NCI-H1436 (cell line): ENCODE data around the gene SPTY2D1.
"Not testable (repeated sequence)": the region's sequence is repeated elsewhere in the genome, so short reads cannot be mapped to it uniquely, and the experiment has no call there.

Experiments
- DNase-seq: peaks from one replicate; lab custom pipeline; 2025; lab: John Stamatoyannopoulos, UW

The SPTY2D1 gene

DNA sequence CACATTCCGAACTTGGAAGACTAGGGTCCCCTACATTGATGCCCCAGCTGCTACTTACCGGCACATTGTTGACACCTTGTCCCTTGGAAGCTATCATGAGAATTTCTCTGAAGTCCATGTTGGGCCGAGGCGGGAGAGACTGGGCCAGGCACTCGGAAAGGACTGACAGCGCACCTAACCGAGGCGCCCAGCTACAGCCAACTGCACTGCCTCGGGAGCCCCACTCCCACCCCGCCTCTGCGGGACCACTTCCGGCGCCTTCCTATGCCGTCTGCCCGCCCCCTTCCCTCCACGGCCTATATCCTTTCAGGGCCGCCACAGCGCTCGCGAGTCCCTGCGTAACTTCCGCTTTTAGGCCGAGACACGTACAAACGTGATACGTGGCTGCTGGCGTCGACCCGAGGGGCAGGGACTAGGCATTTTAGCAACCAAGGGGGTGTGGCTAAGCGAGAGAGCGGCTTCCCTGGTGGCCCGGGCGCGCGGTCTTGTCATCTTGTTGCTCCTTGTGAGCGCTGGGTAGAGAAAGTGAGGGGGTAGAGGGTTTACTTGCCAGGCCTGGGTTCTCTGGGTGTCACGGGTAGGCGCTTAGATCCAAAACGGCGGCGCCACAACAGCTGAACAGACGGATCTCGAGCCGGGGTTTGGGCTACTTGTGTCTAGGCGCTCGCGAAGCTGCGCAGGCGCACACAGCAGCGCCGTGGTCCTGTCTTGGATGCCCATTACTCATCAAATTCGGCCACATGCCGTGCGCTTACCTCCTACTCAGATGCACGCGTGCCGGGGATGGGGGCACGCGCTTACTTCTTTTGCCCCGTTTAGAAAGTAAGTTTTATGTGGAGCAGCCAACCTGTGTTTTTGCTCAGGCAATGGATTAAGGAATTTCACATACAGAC is at the start of gene SPTY2D1:
Gene SPTY2D1 (minus strand): TSS at position 203 of the 893 bp plus-strand sequence. CDS start 85 bp downstream, at position 118.
- DNase-seq, result peak; percentile 98

GRCh38 chr11:18682466-18682865 is 48.3 kb upstream of the SPTY2D1 start:
- no peak for DNase-seq

DNA sequence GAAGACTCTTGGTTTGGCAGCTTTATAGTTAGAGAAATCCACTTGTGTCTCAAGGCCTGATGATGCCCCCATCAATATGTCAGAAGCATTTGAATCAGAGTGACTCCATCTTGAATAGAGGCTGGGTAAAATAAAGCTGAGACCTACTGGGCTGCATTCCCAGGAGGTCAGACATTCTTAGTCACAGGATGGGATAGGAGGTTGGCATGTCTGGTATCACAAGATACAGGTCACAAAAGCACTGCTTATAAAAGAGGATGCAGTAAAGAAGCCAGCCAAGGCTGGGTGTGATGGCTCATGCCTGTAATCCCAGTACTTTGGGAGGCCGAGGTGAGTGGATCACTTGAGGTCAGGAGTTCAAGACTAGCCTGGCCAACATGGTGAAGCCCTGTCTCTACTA is 47.8 kb upstream of the SPTY2D1 start:
- DNase-seq, result not testable (repeated sequence)

DNA sequence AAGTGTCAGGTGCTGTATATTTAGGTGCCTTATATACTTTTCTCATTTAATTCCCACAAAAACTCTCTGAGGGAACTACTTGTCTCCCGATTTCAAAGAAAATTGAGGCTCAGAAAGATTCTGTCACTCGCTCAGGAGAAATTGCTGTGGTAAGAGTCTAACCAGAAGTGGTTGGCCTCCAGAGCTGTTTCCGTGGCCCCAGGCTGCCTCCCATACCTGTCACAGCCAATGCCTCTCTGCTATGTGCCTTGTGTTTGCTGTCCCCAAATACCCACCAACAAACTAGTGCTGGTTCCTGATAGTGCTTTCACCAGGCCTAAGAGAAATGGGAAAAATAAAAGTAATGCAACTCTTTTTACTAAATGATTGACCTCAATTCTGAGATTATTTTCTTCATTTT is 43.4 kb upstream of the SPTY2D1 start:
- no peak for DNase-seq

DNA sequence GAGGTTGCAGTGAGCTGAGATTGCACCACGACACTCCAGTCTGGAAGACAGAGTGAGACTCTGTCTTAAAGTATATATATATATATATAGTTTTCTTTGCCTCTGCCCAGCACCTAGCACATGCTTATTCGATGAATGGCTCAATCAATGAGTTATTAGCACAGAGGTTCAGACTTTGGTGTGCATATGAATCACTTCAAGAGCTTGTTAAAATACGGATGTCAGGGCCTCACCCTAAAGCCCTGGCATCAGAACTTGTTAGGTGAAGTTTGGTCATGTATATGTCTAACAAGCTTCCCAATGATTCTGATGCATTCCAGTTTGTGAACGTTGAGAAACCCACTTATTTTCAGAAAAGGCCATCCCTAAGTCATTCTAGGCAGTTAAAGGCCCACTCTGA is 42.7 kb upstream of the SPTY2D1 start:
- no peak for DNase-seq

- DNase-seq, result not testable (repeated sequence)
Observed at GRCh38 chr11:18672209-18672608, 38.1 kb upstream of the SPTY2D1 start.

DNA sequence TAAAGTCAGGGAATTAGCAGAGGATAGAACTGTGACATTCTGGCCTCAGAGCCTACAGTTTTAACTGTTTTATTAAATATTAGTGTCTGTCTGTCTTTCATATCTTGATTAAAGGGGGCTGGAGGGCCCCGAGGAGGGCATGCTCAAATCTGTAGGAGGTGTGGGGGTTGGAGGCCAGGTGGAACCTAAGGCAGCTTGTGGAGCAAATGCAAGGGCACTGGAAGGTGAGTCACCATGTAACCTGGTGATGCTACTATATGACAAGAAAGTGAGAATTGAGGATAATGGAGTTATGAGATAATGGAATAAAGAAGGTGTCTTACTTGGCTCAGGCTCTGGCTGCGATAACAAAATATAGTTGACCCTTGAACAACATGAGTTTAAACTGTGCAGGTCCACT is 37.1 kb upstream of the SPTY2D1 start:
- no peak for DNase-seq

DNA sequence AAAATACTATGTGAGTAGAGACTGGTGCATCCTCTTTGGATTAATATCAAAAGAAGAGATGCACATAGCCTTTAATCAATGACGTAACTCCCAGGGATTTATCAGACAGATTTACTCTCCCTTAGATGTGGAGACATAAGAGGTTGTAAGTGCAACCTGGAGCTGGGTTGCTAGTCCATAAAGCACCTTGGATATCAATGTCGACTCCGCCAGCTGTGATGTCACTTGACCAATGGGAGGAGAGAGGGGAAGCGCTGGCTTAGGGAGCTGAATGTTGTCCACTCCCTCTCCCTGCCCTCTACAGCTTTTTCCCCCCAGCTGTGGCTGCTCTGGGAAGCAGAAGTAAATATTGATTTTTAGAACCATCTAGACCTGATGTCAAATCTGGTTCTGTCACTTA is 35.6 kb upstream of the SPTY2D1 start:
- DNase-seq, result no peak

DNA sequence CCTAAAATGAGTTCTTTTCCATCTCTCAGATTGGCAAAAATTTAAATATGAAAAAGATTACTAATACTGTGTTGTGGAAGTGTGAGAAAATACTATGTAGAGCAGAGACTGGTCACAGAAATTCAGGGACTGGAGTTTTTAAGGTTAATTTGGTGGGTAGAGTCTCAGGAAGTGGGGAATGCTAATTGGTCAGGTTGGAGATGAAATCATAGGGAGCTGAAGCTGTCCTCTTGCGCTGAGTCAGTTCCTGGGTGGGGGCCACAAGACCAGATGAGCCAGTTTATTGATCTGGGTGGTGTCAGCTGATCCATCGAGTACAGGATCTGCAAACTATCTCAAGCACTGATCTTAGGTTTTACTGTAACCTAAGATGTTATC is 35.1 kb upstream of the SPTY2D1 start:
- no peak for DNase-seq

DNA sequence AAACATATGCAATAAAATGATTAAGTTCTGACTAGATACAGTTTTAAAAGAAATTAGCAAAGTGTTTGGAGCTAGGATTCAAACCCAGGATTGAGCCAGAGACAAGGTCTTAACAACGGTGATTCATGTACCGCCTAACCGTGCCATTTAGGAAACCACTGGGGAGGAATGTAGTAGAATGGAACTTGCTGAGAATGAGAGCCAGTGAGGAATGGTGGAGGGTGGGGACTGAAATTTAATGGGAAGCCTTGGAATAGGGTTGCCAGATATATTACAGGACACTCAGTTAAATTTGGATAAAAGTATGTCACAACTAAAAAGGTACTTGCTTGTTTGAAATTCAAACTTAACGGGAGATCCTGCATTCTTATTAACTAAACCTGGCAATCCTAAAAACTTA is 34.0 kb upstream of the SPTY2D1 start:
- no peak for DNase-seq

DNA sequence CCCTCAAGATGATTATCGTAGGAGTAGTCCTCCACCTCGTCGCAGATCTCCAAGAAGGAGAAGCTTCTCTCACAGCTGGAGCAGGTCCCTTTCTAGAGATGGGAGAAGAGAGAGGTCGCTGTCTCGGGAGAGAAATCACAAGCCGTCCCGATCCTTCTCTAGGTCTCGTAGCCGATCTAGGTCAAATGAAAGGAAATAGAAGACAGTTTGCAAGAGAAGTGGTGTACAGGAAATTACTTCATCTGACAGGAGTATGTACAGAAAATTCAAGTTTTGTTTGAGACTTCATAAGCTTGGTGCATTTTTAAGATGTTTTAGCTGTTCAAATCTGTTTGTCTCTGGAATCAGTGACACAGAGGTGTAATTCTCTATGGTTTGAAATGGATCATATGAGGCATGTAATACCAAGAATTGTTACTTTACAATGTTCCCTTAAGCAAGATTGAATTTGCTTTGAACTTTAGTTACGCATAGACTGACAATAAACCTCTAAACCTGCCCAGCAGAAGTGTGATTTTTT is 31.3 kb upstream of the SPTY2D1 start:
- not testable (repeated sequence) for DNase-seq

GRCh38 chr11:18657673-18658072 is 23.5 kb upstream of the SPTY2D1 start:
- no peak for DNase-seq

DNA sequence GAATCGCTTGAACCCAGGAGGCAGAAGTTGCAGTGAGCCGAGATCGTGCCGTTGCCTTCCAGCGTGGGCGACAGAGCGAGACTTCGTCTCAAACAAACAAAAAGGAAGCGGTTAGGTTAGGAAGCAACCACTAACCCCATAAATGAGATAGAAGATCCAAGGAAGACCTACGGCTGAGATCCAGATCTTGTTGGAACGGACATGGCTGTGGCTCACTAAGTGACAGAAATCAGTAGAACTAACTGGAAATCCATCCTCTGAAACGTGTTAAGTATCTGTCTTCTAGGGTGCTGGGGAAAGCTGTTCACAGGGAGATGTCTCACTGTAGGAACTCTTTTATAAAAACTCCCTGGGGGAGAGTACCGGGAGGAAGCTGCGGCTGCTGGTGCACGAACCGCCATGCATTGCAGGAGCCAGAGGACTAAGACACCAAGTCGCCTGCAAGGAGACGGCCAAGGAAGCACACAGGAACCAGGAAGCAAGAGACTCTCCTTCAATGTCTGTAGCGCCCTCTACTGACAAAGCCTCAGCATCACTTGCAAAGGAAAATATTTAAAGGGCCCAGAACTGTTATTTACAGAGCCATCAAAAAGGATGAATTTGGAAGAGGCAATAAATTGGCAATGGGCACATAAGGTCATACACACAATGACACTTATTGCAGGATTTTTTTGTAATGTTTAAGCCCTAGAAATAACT is 16.9 kb upstream of the SPTY2D1 start:
- DNase-seq, result no peak

DNA sequence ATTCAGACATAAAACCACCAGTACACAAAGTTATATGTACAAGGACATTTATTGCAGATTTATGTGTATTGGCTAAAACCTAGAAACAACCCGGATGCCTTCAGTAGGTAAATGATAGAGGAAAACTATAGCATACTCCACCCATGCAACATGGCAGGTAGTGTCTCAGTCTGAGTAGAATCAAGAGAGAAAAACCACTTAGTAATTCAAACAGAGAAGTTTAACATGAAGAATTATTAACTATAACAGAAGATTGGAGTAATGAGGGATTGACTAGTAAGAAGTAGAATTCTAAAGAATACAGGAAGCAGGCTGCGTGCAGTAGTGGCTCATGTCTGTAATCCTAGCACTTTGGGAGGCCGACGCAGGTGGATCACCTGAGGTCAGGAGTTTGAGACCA is 16.2 kb upstream of the SPTY2D1 start:
- no peak for DNase-seq

DNA sequence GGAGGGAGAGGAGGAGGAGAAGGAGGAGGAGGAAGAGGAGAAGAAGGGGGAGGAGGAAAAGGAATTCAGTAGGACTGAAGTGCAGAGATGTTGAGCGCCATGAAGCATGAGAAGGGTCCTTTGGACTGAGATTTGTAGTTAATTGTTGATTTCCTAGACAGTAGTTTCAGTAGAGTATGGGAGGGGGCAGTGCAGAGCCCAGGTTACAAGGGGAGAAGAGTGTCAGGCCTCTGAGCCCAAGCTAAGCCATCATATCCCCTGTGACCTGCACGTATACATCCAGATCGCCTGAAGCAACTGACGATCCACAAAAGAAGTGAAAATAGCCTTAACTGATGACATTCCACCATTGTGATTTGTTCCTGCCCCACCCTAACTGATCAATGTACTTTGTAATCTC is 8.9 kb upstream of the SPTY2D1 start:
- not testable (repeated sequence) for DNase-seq

- DNase-seq, result no peak
Observed at GRCh38 chr11:18641677-18642076, 7.5 kb upstream of the SPTY2D1 start.

GRCh38 chr11:18633256-18634139 is 644 bp downstream of the SPTY2D1 start:
- DNase-seq, result no peak

DNA sequence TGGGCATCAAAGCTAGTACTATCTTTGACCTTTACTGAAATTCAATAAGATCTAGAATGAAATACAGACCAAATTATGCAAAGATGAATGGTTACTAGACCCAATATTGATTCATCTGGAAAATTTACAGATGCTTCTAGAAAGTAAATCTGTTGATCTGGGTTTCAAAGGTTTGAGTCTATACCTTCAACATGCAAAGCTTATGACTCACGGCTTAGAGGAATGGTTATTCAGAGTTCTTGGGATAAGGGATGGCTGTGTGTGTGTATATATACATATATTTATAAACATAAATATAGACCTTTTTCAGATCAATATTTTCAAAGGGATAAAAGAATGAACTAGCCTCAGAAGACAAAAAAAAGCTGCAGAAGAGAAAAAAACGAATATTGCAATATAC is 1.3 kb downstream of the SPTY2D1 start:
- DNase-seq, result no peak

DNA sequence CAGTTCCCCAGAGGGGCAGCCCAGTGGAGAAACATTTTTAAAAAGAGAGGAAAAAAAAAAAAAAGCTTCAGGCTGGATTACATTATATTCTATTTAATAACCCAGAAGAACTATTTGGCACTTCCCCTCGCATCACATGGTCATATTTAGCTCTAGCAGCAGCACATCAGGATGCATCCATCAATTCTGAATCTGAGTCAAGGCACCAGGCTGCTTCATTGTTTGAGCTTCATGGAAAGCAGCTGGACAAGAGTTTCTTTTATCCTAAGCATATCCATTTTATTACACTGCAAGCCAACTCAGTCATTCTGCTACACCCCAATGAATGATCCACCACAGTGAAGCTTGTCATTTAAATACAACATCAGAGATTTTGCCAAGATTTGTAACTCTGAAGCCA is 10.0 kb downstream of the SPTY2D1 start:
- no peak for DNase-seq

DNA sequence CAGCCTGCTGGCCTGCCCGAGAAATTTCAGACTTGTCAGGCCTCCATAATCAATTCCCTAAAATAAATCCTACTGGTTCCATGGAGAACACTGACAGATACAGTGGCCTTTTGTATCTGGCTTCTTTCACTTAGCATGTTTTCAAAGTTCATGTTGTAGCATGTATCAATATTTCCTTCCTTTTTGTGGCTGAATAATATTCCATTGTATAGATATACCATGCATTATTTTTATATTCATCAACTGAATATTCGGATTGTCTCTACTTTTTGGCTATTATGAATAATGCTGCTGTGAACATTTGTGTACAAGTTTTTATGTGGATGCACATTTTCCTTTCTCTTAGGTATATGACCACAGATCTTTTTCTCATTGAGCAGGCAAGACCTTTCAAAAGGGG is 10.4 kb downstream of the SPTY2D1 start:
- no peak for DNase-seq

DNA sequence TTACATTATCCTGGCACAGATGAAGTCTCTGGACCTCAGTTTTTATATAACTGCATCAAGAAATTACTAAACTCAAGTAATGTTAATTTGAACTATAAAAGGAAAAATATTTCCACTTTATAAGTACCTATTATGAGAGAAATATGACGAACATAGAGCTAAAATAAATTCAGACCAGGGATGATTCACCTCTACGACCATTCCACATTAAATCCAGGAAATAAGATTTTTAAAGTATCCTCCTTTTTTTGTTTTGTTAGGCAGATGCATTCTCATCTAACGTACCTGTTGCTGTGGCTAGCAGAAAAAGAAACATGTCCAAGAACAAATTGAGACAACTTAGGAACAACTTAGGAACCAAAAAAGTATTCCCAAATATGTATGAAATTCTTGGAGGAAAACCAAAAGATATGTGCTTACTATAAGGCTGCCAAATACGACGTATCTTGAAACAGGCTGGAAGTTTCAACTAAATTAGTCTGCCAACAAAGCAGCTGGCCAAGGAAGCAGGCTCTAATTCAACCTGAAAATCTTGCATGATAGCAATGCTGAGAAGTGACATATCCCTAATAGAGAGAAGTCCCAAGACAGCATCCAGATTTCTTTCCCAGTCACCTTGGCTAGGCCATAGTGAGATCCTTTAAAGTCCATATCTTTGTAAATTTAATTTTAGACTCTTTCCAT is 15.7 kb downstream of the SPTY2D1 start:
- no peak for DNase-seq
